Measurements from ENCODE around the gene GMDS. TPM values are rescaled to one million over a fixed set of nuclear protein-coding genes. Genes with fewer than 3 reads are reported as not detected.

Gene GMDS
- total RNA-seq, 1 experiment from 2014 or later, result 27.6 TPM

GRCh38 chr6:2007165-2007564, 238.2 kb downstream of the GMDS start:
- Histone ChIP-seq H2BK120ac (ENCODE audit: low read depth, low read length, poor library complexity, severe bottlenecking) (no peak overlapping the region), H3K27me3 (ENCODE audit: insufficient read depth, low read length) (no peaks in the 10 kb centered on the region), H2AFZ (ENCODE audit: low read length) (no peak overlapping the region), H2AK5ac (ENCODE audit: insufficient read length, low read length) (no peak overlapping the region), H3K4me2 (ENCODE audit: insufficient read depth, insufficient read length, low read length) (no peak overlapping the region), H3K79me1 (ENCODE audit: insufficient read depth, low read depth, low read length, poor library complexity, severe bottlenecking) (no peaks in the 10 kb centered on the region), H3K18ac (ENCODE audit: insufficient read length, low read depth, low read length) (no peak overlapping the region), H4K91ac (ENCODE audit: insufficient read length, low read depth, low read length) (no peak overlapping the region), H3K4ac (ENCODE audit: low read depth, low read length) (no peak overlapping the region), H3K4me1 (ENCODE audit: insufficient read depth, low read length) (no peaks in the 10 kb centered on the region), H3K56ac (ENCODE audit: insufficient read length, low read depth, low read length) (no peak overlapping the region), H2BK5ac (ENCODE audit: insufficient read length, low read length) (no peak overlapping the region), H3K23ac (ENCODE audit: insufficient read length, low read depth, low read length) (no peak overlapping the region), H3T11ph (ENCODE audit: low read length) (no peak overlapping the region), H3K9ac (ENCODE audit: extremely low read depth, insufficient read length, low read length) (no peak overlapping the region), H2BK20ac (ENCODE audit: low read depth, low read length, poor library complexity, severe bottlenecking) (no peak overlapping the region), H4K20me1 (ENCODE audit: control insufficient read depth, insufficient read depth, insufficient read length) (no peaks in the 10 kb centered on the region), H3K9me3 (ENCODE audit: control insufficient read depth, low read depth, low read length) (no peaks in the 10 kb centered on the region), H4K5ac (ENCODE audit: insufficient read length, low read depth, low read length) (no peak overlapping the region), H3K14ac (ENCODE audit: insufficient read depth, low read length) (no peak overlapping the region), H2BK12ac (ENCODE audit: insufficient read length, low read depth, low read length) (no peak overlapping the region), H4K8ac (replicated peaks; ENCODE audit: insufficient read length, low read depth, low read length) (no peak overlapping the region), H2BK15ac (ENCODE audit: low read depth, low read length) (no peak overlapping the region), H3K27ac (ENCODE audit: insufficient read length, low read depth, low read length) (no peak overlapping the region), H3K79me2 (ENCODE audit: insufficient read depth, low read length) (no peaks in the 10 kb centered on the region), H3K23me2 (ENCODE audit: insufficient read length, low read depth, low read length, poor library complexity, severe bottlenecking) (no peaks in the 10 kb centered on the region)
- no peak for DNase-seq
- no peaks in the 10 kb centered on the region for H3K27me3 Mint-ChIP-seq (ENCODE audit: low read depth)
- no peak overlapping the region for H3K4me3 Mint-ChIP-seq
- WGBS (ENCODE audit: extremely low coverage, insufficient read length, low lambda C conversion rate), result no CpG with 5 or more reads among the region's 4 CpGs
- no peak for TF ChIP-seq CTCF (conservative IDR thresholded peaks at IDR 0.05)
- peaks cover 0 to 3% of the 10 kb centered on the region in 2 experiments; a peak in 1 of 5 replicates for H3K9me3 Mint-ChIP-seq
- no peak overlapping the region for H3K27ac Mint-ChIP-seq
- peaks cover 0 to 2% (median 0%) of the 10 kb centered on the region in 3 experiments; a peak in 2 of 7 replicates for H3K36me3 Mint-ChIP-seq (ENCODE audit: insufficient read depth in 1 of 3, low read depth in 3 of 3)
- H3K4me1 Mint-ChIP-seq, result no peaks in the 10 kb centered on the region
